Gastrocnemius medialis (tissue), 4 donors: Measurements from ENCODE around the gene TUBB6.

Source experiments
- POLR2A ChIP-seq, 2 donors: fragments of 450-650 bp; IDR thresholded peaks; one replicate each; pipeline ENCODE4 v1.6.1; 2017; ENCODE audit warnings: antibody characterized with exemption in 2 of 2, mild to moderate bottlenecking in 2 of 2, moderate library complexity in 2 of 2
- TF ChIP-seq, protein P1 (sequence below), 5 experiments: fragments of 450-650 bp in 3 of 5; fragments of 200-600 bp in 2 of 5; sonication (generic) in 2 of 5; IDR thresholded peaks in 4 of 5; conservative IDR thresholded peaks in 1 of 5; 1 replicate in 4 of 5; 2 replicates in 1 of 5; pipeline ENCODE4 v1.5.1; 2016 to 2019; ENCODE audit warnings: antibody characterized with exemption in 5 of 5, mild to moderate bottlenecking in 3 of 5, moderate library complexity in 3 of 5

DNA sequence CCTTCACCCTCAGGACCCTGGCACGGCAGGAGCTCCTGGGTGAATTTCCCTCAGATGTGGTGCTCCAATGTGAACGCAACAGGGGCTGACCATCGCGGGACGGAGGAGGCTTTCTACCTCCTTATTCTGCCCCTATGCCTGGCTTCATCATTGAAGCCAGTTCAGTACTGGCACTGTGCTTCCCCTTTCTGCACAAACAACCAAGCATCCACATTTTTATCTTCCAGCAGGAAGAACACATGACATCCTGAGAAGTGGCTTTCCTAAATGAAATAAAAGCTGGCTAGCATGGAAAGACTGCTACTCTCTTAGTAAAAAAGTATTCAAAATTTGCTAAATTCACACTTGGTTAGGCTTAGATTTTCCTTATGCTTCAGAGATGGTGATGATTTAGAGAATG lies 44.1 kb downstream of the TUBB6 start:
- TF ChIP-seq, protein P1, sequence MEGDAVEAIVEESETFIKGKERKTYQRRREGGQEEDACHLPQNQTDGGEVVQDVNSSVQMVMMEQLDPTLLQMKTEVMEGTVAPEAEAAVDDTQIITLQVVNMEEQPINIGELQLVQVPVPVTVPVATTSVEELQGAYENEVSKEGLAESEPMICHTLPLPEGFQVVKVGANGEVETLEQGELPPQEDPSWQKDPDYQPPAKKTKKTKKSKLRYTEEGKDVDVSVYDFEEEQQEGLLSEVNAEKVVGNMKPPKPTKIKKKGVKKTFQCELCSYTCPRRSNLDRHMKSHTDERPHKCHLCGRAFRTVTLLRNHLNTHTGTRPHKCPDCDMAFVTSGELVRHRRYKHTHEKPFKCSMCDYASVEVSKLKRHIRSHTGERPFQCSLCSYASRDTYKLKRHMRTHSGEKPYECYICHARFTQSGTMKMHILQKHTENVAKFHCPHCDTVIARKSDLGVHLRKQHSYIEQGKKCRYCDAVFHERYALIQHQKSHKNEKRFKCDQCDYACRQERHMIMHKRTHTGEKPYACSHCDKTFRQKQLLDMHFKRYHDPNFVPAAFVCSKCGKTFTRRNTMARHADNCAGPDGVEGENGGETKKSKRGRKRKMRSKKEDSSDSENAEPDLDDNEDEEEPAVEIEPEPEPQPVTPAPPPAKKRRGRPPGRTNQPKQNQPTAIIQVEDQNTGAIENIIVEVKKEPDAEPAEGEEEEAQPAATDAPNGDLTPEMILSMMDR (IDR thresholded peaks at IDR 0.05 in 4 of 5, conservative IDR thresholded peaks at IDR 0.05 in 1 of 5): no peak
- no peak for TF ChIP-seq POLR2A (IDR thresholded peaks at IDR 0.05)
